ENCODE data around the gene CYYR1.

CYYR1 gene

DNA sequence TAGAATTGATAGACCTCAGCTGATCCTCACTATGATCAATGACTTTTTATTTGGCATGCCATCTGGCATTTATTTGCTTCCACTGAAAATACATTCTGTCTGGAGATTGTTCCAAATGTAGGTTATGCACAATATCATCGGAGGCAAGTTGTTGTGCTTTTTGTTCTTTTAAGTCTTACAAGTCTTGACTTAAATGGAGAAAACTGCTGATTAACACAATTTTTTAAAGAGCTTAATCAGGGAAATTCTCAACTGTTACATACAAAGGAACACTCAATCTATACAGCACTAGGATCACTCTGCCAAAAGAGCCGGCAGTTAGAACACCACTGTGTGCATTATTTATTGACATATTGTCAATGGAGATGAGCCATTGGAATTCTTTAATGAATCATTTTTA lies 19.2 kb downstream of the CYYR1 start:
- no peak for DNase-seq (ENCODE audit: low read depth)

GRCh38 chr21:26550326-26550725 lies 22.8 kb downstream of the CYYR1 start:
- DNase-seq (ENCODE audit: low read depth) = no peak

GRCh38 chr21:26546446-26547097 lies 26.5 kb downstream of the CYYR1 start:
- no peak for DNase-seq (ENCODE audit: low read depth)

DNA sequence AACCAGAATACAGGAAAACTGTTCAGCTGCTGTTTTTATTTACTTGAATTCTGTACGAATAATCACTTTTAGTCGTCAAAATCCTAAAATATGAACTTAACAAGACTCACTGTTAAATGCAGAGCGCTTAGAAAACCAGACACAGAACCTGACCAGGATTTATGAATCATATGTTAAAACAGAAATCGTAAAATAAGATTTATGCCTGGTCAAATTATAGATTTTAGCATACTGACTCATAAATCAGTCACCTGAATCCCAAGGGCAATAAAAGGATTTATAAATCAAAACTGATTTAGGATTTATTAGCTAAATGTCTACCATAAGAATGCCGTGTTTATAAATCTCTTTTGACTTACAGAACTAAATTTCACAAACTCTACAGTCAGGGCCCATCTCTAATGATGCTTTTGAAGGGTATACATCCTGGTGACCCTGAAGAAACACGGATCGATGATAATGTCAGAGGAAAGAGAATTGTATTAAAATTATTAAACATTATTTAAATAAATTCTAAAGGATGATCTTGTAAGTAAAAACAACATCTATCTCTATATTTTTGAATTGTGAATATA lies 28.8 kb downstream of the CYYR1 start:
- DNase-seq (ENCODE audit: low read depth) = no peak

GRCh38 chr21:26540651-26541050 lies 32.4 kb downstream of the CYYR1 start:
- no peak for DNase-seq (ENCODE audit: low read depth)

GRCh38 chr21:26539566-26539965 lies 33.5 kb downstream of the CYYR1 start:
- DNase-seq (ENCODE audit: low read depth) = no peak

GRCh38 chr21:26534517-26534916 lies 38.6 kb downstream of the CYYR1 start:
- no peak for DNase-seq (ENCODE audit: low read depth)

DNA sequence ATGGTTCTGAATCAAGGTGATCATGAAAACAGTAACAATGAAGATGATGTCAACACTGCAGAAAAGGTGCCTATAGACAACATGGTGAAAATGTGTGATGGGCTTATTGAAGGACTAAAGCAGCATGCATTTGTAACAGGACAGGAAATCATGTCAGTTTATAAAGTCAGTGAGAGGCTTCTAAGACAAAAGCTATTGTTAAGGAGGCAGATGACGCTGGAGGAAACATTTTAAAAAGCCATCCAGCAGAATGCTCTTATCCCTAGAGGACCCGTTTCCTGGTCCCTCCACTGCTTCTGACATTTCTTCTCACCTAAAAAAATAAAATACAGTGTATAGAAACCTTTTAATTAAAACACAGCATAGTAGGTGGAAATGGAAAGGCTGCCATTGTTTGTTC lies 40.9 kb downstream of the CYYR1 start:
- DNase-seq (ENCODE audit: low read depth) = no peak

- DNase-seq (ENCODE audit: low read depth) = no peak
Measured at GRCh38 chr21:26529526-26529925, 43.6 kb downstream of the CYYR1 start.

DNA sequence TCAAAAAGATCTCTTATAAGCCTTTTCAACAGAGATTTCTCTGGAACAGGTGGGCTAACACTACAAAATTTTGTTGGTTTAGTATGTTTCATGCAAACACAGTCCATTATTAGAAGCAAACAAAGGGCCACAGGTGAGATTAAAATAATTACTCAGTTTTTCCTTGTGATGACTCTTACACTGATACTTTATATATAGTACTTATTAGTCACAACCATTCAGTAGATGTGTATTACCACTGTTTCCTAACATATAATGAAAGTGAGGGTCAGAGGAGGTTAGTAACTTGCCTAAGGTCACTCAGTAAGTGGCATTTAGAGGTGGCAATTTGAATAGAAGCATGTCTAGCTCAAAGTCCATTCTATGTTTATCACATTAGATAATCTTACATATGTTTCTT lies 44.2 kb downstream of the CYYR1 start:
- no peak for DNase-seq (ENCODE audit: low read depth)

DNA sequence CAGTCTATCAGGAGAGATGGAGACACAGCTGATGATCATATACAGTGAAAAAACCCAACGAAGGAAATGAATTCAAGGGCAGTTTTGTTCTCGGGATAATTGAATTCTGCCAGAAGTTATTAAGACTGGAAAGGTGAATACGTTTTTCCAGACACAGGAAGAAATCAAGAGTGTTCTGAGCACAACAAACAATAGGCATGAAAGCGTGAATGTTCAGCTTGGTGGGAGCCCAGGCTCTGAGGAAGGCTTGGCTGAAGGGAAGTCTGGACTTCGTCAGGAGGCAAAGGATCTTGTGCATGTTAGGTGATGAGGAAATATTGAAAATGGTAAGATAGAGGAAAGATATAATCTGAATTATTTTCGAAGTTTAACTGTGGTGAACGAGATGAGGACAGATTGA lies 50.4 kb downstream of the CYYR1 start:
- no peak for DNase-seq (ENCODE audit: low read depth)

GRCh38 chr21:26519142-26519541 lies 53.9 kb downstream of the CYYR1 start:
- DNase-seq (ENCODE audit: low read depth) = no peak

DNA sequence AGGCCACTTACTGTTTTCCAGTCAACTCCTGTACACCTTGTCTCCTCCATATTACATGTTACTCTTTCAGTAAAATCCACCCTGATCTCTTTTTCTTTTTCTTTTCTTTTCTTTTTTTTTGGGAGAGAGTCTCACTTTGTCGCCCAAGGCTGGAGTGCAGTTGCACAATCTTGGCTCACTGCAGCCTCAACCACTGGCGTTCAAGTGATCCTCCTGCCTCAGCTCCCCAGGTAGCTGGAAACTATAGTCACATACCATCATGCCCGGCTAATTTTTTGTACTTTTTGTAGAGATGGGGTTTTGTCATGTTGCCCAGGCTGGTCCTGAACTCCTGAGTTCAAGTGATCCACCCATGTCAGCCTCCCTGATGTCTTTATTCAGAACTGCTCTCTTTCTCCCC lies 57.8 kb downstream of the CYYR1 start:
- DNase-seq (ENCODE audit: low read depth) = no peak

GRCh38 chr21:26513212-26513611 lies 59.9 kb downstream of the CYYR1 start:
- no peak for DNase-seq (ENCODE audit: low read depth)

GRCh38 chr21:26512664-26513063 lies 60.4 kb downstream of the CYYR1 start:
- no peak for DNase-seq (ENCODE audit: low read depth)

- no peak for DNase-seq (ENCODE audit: low read depth)
Measured at GRCh38 chr21:26508903-26509302, 64.2 kb downstream of the CYYR1 start.

GRCh38 chr21:26506956-26507355 lies 66.1 kb downstream of the CYYR1 start:
- no peak for DNase-seq (ENCODE audit: low read depth)

DNA sequence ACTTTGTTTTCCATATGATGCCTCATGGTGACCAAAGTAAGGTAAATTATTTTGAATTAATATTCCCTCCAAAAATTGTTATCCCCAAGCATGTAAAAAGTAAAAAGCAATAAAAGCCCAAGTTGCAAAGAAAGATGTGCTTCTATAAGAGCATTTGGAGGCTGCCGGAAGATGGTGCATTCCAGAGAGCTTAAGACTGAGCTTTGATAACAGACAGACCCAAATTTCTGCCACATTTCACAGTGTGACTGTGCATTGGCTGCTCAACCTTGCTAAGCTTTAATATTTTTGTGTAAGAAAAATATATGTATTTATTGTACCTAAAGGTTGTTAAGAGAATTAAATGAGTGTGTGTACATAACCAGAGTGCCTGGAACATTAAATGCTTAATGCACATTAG lies 67.9 kb downstream of the CYYR1 start:
- no peak for DNase-seq (ENCODE audit: low read depth)

DNA sequence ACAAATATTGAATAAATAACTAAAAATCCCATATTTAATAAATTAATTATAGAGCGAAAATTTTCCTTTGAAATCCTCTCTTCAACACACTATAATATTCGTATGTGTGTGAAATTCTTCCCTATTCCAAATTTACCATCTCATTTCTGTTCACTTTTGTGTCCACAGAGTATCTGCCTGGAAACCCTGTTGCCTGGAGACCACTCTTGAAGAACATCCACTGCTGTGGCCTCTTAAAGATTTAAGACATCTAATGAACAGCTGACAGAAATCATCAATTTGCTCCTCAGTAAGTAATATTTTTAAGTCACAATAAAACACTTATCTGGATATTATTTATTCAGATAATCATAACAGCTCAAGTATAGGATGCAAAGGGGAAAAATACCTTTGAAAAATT lies 69.7 kb downstream of the CYYR1 start:
- DNase-seq (ENCODE audit: low read depth) = no peak

DNA sequence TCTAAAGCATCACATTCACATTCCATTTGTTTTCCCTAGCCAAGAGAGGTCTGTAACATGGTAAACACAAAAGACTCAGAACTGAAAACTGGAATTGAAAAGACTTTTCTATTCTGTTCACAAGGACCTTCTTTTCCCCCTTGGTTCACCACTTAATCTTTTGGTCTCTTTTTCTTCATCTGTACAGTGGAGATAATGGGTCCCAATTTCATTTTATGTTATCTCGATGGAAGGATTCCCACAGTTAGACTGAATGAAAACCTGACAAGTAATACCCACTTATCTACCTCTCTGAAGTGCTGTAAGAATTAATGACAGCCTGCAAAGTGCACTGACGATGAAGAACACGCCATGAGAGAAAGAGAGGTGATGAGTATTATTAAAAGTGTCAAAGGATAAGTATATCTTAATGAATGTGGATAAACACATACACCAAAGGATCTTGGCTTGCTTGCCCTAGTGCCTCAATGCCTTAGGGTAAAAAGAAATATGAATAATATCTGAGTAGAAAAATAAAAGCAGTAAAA lies 71.5 kb downstream of the CYYR1 start:
- no peak for DNase-seq (ENCODE audit: low read depth)

DNA sequence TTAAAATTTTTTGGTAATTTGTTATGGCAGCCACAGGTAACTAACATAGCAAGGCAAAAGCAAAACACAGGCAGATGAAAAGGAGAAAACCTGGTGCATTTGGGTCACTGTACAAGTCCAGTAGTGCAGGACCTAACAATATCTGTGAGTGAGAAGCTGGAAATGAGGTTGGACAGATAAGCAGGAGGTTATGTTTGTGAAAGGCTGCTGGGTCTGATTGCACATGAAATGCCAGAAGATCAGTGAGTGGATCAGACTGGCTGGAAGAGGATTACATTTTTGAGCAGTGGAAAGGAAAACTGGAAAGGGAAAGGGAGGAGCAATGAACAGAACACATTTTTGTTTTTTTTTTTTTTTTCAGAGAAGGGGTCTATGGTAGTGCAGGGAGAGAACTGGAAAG lies 73.6 kb downstream of the CYYR1 start:
- DNase-seq (ENCODE audit: low read depth) = no peak

- no peak for DNase-seq (ENCODE audit: low read depth)
Measured at GRCh38 chr21:26495283-26495849, 77.7 kb downstream of the CYYR1 start.

DNA sequence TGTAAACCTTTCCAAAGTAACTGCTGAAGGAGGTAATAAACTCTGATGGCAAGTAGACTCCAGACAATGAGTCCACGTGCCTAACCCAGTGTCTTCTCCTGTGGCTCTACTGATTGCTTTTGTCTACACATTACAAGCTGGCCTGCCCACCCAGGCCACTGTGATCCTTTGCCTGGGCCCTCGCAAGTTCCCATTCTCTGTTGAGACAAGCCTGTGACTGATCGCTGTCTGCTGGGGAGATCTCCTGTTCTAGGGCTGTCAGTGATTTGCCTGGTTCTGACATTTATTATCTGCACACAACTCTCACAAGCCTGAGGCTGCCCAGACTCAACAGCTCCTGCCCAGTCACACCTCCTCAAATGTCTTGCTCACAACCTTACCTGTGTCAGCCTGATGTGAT lies 81.4 kb downstream of the CYYR1 start:
- no peak for DNase-seq (ENCODE audit: low read depth)

GRCh38 chr21:26490771-26491170 lies 82.3 kb downstream of the CYYR1 start:
- DNase-seq (ENCODE audit: low read depth) = no peak

Data from activated gamma-delta T cell treated with anti-CD3 and anti-CD28 coated beads, Interleukin-2, amount 50 U/mL, for 16 hours (primary cell).